GM12864 (cell line): ENCODE measurements around the gene CYB5A.
A peak's percentile ranks its signal among the peaks of the same experiment; 100 is the strongest.

Source experiments
- DNase-seq: peaks from one replicate; pipeline ENCODE4 v3.0.0-alpha.2; 2011; ENCODE audit warnings: low read depth
- H3K4me3 ChIP-seq: 2 replicates; pipeline ENCODE4 v1.5.1; 2011; ENCODE audit warnings: mild to moderate bottlenecking, low read depth, low read length, control low read depth
- CTCF ChIP-seq: IDR thresholded peaks from 2 replicates; pipeline ENCODE4 v1.5.1; 2011; ENCODE audit warnings: low read depth, mild to moderate bottlenecking, moderate library complexity, low read length, control low read depth, inconsistent platforms; ENCODE audit errors: missing control alignments

CYB5A gene

GRCh38 chr18:74268175-74268574 is 23.6 kb downstream of the CYB5A start:
- H3K4me3 ChIP-seq: no peak overlapping the region
- no peak for DNase-seq
- TF ChIP-seq CTCF: no peak

- DNase-seq: no peak
- no peak overlapping the region for H3K4me3 ChIP-seq
- TF ChIP-seq CTCF: no peak
Measured at GRCh38 chr18:74266161-74266560, 25.6 kb downstream of the CYB5A start.

GRCh38 chr18:74265546-74266098 is 26.1 kb downstream of the CYB5A start:
- no peak for DNase-seq
- TF ChIP-seq CTCF: no peak
- no peak overlapping the region for H3K4me3 ChIP-seq

- no peak for TF ChIP-seq CTCF
- no peak overlapping the region for H3K4me3 ChIP-seq
- peak; percentile 37 for DNase-seq
Measured at GRCh38 chr18:74264303-74265020, 27.3 kb downstream of the CYB5A start.

- DNase-seq: no peak
Measured at GRCh38 chr18:74261053-74261713, 30.6 kb downstream of the CYB5A start.

GRCh38 chr18:74259347-74259746 is 32.4 kb downstream of the CYB5A start:
- no peak for TF ChIP-seq CTCF
- no peak for DNase-seq
- no peak overlapping the region for H3K4me3 ChIP-seq

More at GRCh38 chr18:74261053-74261713, 30.6 kb downstream of the CYB5A start:
- TF ChIP-seq CTCF: no peak
- H3K4me3 ChIP-seq: no peak overlapping the region
